Testis (tissue), 3 donors: ENCODE measurements around the gene TTC7B. TPM values are rescaled to one million over a fixed set of nuclear protein-coding genes. Genes with fewer than 3 reads are reported as not detected.
"Not testable (repeated sequence)": the region's sequence is repeated elsewhere in the genome, so short reads cannot be mapped to it uniquely, and the experiment has no call there.

Experiments
- DNase-seq: peaks from one replicate; pipeline ENCODE4 v3.0.0-alpha.2; 2019
- H3K27ac ChIP-seq, 2 donors: fragments of 200-600 bp; sonication (generic); one replicate each; pipeline ENCODE4 v1.5.1; 2019
- H3K27me3 ChIP-seq: fragments of 200-600 bp; sonication (generic); one replicate; pipeline ENCODE4 v1.5.1; 2019
- H3K36me3 ChIP-seq: fragments of 200-600 bp; sonication (generic); one replicate; pipeline ENCODE4 v1.5.1; 2017; ENCODE audit warnings: low read depth; ENCODE audit errors: missing control alignments
- H3K4me1 ChIP-seq: fragments of 200-600 bp; sonication (generic); one replicate; pipeline ENCODE4 v1.5.1; 2019
- H3K4me3 ChIP-seq, 2 donors: fragments of 200-600 bp; sonication (generic); one replicate each; pipeline ENCODE4 v1.5.1; 2017 to 2019
- H3K9me3 ChIP-seq: fragments of 200-600 bp; sonication (generic); one replicate; pipeline ENCODE4 v1.5.1; 2017
- CTCF ChIP-seq, 3 experiments: fragments of 450-650 bp in 2 of 3; fragments of 200-600 bp in 1 of 3; sonication (generic) in 1 of 3; IDR thresholded peaks; one replicate each; pipeline ENCODE4 v1.5.1; 2016 to 2019; ENCODE audit warnings: antibody characterized with exemption in 3 of 3, mild to moderate bottlenecking in 2 of 3, moderate library complexity in 1 of 3
- POLR2A ChIP-seq: fragments of 450-650 bp; IDR thresholded peaks from one replicate; pipeline ENCODE4 v1.6.1; 2017; ENCODE audit warnings: antibody characterized with exemption, mild to moderate bottlenecking, moderate library complexity
- WGBS, 2 donors: methylation state at CpG; one replicate each; pipeline ENCODE4 v1.1.5; 2018; 5-methylcytosine and 5-hydroxymethylcytosine counted together
- intact Hi-C: fragments of 100-400 bp; cut with DNase I; formaldehyde crosslinking; loops from one replicate; pipeline ENCODE4 v1.15.1; 2023; ENCODE audit warnings: low total_unique reads
- polyA plus RNA-seq: library from polyadenylated mRNA; stranded (reverse); fragments of 350-450 nt; fragmentation: Illumina TruSeq; extraction: RNeasy Lipid Tissue Mini Kit (QIAGEN cat#74804); gene quantifications from one replicate; pipeline ENCODE4 v1.2.3, GENCODE V29; 2014; ENCODE audit warnings: low read depth, low replicate concordance; ENCODE audit not compliant: insufficient read depth
- total RNA-seq, 2 donors: library from RNA; depleted of rRNA; stranded (reverse); fragments of >200 nt; gene quantifications; one replicate each; pipeline ENCODE4 v1.2.3, GENCODE V29; 2016

The TTC7B gene
- total and polyA plus RNA-seq, 3 donors from 2014 or later = 11.3 to 17.0 (median 12.1) TPM

DNA sequence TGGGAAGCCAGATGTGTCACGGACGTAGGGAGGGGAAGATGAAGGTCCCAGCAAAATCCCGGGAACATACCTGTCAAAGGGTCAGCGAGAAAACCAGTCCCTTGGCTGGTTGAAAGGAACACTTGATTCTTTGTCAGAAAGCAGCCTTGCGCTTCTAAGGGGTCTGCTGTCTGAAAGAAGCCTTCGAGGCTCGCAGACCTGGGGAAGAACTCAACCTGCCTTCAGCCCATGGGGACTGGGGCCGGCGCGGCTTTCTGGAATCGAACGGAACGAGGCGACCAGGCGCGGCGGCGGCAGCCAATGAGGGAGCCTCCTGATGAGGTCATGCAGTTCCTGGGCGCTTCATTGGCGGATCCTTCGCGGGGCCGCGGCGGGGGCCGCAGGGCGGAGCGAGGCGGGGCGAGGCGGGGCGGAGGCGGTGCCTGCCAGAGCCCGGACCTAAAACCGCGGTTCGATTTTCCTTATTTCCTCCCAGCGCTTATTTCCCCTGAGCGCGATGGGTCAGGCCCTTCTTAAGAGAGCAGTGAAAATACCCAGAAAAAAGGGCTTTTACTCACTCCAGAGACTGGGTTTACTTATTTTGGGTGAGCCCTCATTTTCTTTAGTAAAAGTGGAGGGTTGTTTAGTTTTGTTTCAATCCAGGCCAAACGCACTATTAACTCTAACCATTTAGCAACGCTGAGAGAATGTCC, 11.8 kb upstream of the TTC7B start:
- TF ChIP-seq CTCF (IDR thresholded peaks at IDR 0.05) (no peak), POLR2A (peak; percentile 14)
- no peaks in the 10 kb centered on the region for H3K9me3 ChIP-seq
- peaks cover 4% of the 10 kb centered on the region for H3K4me1 ChIP-seq
- H3K36me3 ChIP-seq = no peaks in the 10 kb centered on the region
- DNase-seq = peak; percentile 97
- H3K27me3 ChIP-seq = no peaks in the 10 kb centered on the region
- peak overlapping the region; percentile 21 to 42 for H3K4me3 ChIP-seq
- intact Hi-C loops = no loop called here
- WGBS, 2 donors = 2% methylated on average over 21 to 39 of the region's 42 CpGs
- H3K27ac ChIP-seq = peak overlapping the region; percentile 13 to 79

- H3K27me3 ChIP-seq, intact Hi-C loops, H3K27ac ChIP-seq, H3K4me3 ChIP-seq, H3K4me1 ChIP-seq, H3K36me3 ChIP-seq, DNase-seq, H3K9me3 ChIP-seq: not testable (repeated sequence)
- WGBS, 2 donors = 68 to 77% methylated on average over 4 of the region's 4 CpGs
These were observed 7.3 kb upstream of the TTC7B start for GRCh38 chr14:90823542-90823941.

DNA sequence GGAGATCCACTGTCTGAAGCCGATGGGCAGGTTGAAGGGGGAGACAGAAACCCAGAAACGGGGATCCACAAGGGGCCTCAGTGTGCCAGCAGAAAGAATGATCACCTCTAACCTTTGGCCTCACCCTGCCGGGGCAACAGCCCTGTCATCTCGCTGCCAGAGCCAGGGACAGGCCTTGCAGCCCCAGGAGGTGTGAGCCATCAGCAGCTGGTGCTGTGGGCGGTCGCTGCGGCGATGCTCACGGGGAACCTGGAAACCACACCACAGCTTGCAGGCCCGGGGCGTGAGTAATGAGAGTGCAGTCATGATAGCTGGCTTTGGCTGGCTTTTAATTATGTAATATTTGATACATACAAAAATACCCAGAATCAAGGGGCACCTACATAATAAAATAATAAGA, 4.7 kb upstream of the TTC7B start:
- no peak for TF ChIP-seq POLR2A
- no peak for TF ChIP-seq CTCF (IDR thresholded peaks at IDR 0.05)
- Histone ChIP-seq H3K36me3 (no peaks in the 10 kb centered on the region), H3K27ac (no peak overlapping the region), H3K9me3 (no peaks in the 10 kb centered on the region), H3K27me3 (no peaks in the 10 kb centered on the region), H3K4me3 (no peak overlapping the region), H3K4me1 (no peaks in the 10 kb centered on the region)
- intact Hi-C loops = no loop called here
- DNase-seq = no peak
- 62 to 86% methylated on average over 9 to 11 of the region's 11 CpGs for whole genome bisulfite sequencing, 2 donors

DNA sequence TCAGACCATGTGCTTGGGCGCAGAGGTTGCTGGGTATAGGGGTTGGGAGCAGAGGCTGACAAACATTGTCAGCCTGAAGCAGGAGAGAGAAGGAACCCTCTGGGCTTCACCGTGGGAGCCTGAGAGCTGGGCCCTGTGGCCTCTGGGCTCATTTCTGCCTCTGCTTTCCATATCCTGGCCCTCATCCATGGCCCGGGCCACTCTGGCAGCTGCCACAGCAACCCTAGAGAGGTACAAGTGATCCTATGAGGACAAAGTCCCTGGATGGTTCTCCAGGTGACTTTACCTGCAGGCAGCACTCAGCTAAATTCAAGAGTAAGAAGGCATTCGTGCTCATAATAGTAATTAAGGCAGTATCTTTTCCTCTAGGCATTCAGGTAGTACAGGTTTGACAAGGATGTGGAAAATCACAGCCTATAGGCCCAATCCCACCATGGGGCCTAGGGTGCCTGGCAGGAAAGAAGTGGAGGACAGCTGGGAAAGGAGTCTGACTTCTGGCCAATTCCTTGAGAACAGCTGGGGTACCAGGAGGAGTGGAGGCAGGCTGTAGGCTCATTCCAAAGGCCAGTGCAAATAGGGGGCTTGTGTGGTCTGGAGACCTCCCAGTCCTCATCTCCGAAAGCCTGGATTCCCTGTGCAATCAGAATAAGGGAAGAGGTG, 3.6 kb upstream of the TTC7B start:
- H3K4me3 ChIP-seq = no peak overlapping the region
- TF ChIP-seq CTCF (IDR thresholded peaks at IDR 0.05) (no peak), POLR2A (no peak)
- WGBS, 2 donors = 90 to 93% methylated on average over 4 to 5 of the region's 5 CpGs
- intact Hi-C loops = no loop called here
- H3K4me1 ChIP-seq = peaks cover 4% of the 10 kb centered on the region
- no peak for DNase-seq
- no peaks in the 10 kb centered on the region for H3K9me3 ChIP-seq
- H3K36me3 ChIP-seq = no peaks in the 10 kb centered on the region
- H3K27ac ChIP-seq = no peak overlapping the region
- H3K27me3 ChIP-seq = no peaks in the 10 kb centered on the region

DNA sequence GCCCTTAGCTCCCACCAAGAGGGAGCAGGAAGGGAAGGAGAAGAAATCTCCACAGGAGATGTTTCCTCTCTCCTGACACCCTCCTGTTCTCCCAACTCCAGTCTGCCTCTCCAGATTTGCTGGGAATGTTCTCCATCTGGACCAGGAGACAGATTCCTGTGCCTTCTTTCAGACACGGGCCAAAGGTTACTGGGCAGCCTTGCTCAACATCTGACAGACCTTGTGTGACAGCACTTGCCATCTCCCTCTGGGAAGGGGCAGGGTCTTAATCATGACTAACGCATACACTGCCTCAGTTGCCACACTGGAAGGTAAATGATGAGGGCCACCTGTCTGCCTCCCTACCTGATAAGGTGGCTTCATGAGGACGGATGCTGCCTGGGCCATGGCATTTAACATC, 2.5 kb upstream of the TTC7B start:
- whole genome bisulfite sequencing, 2 donors = 94% methylated on average over 3 of the region's 3 CpGs; no CpG with 5 or more reads in 1 of the 2 donors
- Histone ChIP-seq H3K27me3 (no peaks in the 10 kb centered on the region), H3K36me3 (no peaks in the 10 kb centered on the region), H3K27ac (no peak overlapping the region), H3K4me3 (no peak overlapping the region), H3K4me1 (peaks cover 4% of the 10 kb centered on the region), H3K9me3 (no peaks in the 10 kb centered on the region)
- no peak for DNase-seq
- intact Hi-C loops = no loop called here
- no peak for TF ChIP-seq POLR2A
- TF ChIP-seq CTCF (IDR thresholded peaks at IDR 0.05) = no peak
